DMS153 (cell line): ENCODE data around the gene GAB1.

Experiments
- DNase-seq: peaks from one replicate; lab custom pipeline; 2025; lab: John Stamatoyannopoulos, UW

The GAB1 gene

DNA sequence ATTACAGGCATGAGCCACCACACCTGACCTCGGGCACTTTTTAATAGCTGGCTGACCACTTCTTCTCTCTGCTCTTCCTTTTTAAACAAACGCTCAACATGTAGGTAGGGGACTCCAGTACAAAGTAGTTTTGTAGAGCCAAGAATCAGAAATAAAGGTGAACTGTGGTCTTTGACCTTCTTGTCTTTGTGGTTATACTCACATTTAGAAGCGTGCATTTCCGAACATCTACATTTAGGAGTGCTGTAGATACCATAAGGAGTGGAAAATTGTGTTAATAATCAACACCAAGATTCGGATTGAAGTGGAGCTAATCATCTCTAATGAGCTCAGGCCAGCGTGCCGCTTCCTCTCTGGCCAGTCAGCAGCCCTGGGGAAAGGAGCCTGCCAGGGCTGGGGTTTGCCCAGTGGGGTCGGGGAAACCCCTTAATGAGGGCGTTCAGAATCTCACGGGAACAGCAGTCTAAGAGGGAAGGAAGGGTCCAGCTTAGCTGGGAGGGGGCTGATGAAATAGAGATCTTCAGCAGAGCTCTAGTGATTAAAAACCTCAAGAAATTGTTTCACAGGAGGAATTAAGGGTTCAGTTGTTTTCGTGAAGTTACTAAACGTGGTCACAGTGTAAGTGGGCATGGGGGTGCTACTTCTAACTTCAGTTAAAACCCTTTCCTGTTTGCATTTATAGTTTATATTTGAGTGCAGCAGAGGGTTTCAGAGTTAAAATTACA lies 81.2 kb downstream of the GAB1 start:
- DNase-seq, result no peak

DNA sequence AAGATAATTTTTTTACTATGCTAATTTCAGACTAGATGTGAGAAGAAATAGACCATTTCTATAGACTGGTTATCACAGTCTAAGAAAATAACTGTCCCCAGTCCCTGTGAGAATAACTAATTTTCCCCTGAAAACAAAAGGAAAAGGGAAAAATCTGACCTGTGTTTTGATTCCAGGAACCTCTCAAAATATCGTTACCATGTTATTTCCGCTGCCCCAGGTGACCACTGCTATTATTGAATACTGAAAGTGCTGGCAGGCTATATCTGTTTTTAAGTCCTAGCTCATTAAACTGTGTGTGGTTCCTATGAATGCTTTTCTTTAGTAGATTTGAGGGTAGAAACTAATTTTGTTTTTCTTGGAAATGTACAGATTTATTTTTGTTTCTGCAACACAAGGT lies 83.6 kb downstream of the GAB1 start:
- DNase-seq, result no peak

DNA sequence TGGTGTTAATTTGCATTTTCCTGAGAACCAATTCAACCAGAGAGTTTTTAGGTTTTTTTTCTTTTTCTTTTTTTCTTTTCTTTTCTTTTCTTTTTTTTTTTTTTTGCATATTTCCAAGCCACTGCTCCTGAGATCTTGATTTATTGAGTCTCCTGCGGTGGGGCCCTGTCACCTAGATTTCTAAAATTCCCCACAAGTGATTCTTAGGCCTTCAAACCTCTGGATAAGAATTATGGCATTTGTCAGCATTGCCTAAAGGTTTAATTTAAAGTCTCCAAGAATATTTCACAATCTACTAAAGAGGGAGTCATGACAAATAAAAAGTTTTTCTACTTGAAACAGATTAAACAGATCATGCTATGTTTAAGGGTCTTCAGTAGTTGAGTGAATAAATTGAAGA lies 84.9 kb downstream of the GAB1 start:
- no peak for DNase-seq

DNA sequence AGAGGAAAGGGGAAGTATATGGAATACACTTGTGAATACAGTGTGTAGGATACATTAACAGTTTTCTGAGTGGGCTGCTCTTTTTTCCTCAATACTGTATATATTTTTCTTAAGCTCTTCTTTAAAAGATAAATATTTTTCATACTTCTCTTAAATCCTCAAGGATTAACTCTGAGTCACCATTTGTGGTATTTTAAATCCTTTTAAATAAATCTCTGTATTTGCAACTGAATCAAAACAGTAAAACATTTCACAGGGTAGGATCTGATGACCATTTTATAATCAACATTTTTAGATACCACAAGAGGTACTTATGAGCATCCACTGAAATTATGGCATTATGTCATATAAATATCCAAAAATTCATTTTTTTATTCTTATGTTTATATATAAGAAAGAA lies 87.6 kb downstream of the GAB1 start:
- no peak for DNase-seq

DNA sequence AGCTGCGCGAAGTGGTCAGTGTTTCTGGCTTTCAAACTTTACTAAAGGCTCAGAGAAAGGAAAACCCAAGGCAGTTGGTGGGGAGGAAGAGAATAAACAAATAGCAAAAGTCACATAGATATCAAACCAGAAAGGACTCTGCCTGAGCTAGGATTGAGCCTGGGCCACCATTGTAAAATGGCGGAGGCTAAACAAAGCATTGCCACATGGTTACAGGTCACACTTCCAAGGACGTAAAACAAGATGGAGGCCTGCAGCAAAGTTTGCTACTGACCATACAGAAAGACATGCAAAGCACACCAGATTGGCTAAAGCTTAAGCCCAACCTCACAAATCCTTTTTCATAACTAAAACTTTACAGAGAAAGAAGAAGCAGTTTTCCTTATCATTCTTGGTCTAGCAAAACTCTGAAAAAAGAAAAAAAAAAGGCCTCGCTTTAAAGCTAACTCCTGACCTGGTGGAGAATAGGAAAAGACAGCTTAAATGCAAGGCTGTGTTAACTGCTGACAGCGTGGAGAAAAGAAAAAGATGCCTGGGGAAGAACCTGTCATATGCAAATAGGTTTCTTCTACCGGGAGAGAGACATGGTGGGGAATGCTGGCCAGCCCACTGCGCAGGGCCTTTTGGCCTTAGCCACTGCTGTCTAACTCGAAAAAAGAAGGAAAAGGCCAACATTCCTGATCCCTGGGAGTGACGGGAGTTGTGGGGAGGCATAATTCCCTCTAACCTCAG lies 95.0 kb downstream of the GAB1 start:
- no peak for DNase-seq

- DNase-seq, result no peak
Measured at GRCh38 chr4:143432258-143432591, 95.5 kb downstream of the GAB1 start.

DNA sequence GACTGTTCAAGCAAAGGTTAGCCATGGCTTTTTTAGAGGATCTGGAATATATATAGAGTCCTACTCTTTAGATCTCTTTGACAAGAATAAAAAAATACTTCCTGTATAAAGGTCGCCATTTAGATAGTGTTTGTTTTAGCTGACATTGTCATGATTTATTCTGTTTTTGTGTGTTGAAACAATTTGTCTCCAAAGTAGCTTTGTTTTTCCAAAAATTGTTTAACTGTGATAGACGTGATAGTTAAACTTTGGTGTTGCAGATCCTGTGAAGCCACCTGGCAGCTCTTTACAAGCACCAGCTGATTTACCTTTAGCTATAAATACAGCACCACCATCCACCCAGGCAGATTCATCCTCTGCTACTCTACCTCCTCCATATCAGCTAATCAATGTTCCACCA lies 96.6 kb downstream of the GAB1 start:
- DNase-seq, result no peak

GRCh38 chr4:143435955-143436354 lies 99.3 kb downstream of the GAB1 start:
- no peak for DNase-seq

- DNase-seq, result no peak
Measured at GRCh38 chr4:143437476-143437875, 100.8 kb downstream of the GAB1 start.

GRCh38 chr4:143437937-143438336 lies 101.3 kb downstream of the GAB1 start:
- DNase-seq, result peak; percentile 86

- no peak for DNase-seq
Measured at GRCh38 chr4:143438710-143439109, 102.0 kb downstream of the GAB1 start.

GRCh38 chr4:143441109-143441508 lies 104.4 kb downstream of the GAB1 start:
- no peak for DNase-seq

DNA sequence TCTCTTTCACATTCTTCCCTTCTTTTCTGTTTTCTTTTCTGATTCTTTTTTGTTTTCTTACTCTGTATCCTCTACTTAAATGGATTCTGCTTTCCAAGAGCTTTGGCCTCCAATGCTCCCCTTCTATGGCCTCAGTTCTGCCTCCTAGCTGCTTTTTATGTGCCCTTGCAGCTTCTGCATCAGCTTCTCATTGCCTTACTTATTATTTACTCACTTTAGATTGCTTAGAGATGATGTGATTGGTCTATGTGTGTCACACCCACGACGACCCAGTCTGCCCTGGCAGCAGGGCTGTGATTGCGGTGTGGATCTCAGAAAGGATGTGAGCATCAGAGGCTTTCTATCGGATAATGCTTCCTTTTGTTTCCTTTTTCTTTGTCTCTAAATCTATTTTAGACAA lies 105.0 kb downstream of the GAB1 start:
- DNase-seq, result peak; percentile 48

DNA sequence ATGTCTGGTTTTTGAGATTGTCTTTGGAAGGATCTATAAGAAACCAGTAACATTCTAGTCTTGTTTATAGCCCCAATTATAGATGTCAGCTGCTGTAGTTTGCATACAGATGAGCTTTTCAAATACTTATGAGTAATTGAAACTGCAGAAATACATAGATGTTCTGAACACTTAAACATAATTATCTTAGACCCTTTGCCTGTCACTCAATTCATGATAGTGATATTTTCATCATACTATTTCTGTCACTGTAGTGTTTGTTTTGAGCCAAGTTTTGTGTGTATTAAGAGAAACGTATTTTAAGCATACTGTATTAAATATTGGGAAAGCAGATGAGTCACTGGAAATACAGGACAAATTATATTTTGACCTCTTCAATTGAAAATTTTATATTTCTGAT lies 107.1 kb downstream of the GAB1 start:
- no peak for DNase-seq

GRCh38 chr4:143451186-143451585 lies 114.5 kb downstream of the GAB1 start:
- no peak for DNase-seq

DNA sequence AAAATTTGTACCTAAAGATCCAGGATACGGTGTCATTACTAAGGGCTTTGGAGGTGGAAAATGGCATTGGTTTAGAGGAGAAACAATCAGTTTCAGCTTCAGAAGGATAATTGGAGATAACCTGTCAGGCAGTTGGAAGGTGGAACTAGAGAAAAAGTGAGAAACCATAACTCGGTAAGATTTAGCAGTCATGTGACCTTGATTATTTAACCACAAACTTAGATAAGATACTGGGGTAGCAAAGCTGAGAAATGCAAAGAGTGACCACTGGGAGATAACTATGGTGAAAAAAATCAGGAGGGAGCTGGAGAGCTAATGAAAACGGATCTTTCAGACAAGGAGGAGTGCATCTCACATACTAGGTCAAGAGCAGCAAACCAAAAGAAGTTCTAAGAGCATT lies 118.5 kb downstream of the GAB1 start:
- no peak for DNase-seq

DNA sequence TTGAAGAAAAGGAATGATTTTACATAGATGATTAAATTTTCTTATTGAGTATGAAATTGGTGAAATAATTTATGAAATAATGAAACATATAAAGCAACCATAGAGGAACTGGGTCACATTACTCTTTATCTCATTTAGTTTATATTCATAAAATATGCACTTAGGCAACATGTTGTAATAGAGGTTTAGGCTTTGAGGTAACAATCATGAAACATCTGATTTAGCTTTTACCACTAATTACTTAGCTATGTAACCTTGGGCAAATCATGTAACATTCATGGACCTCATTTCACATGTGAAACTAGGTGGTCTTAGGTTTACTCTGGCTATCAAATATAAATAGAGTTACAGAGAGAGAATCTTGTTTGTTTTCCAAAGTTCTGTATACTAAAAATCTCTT lies 122.3 kb downstream of the GAB1 start:
- no peak for DNase-seq

DNA sequence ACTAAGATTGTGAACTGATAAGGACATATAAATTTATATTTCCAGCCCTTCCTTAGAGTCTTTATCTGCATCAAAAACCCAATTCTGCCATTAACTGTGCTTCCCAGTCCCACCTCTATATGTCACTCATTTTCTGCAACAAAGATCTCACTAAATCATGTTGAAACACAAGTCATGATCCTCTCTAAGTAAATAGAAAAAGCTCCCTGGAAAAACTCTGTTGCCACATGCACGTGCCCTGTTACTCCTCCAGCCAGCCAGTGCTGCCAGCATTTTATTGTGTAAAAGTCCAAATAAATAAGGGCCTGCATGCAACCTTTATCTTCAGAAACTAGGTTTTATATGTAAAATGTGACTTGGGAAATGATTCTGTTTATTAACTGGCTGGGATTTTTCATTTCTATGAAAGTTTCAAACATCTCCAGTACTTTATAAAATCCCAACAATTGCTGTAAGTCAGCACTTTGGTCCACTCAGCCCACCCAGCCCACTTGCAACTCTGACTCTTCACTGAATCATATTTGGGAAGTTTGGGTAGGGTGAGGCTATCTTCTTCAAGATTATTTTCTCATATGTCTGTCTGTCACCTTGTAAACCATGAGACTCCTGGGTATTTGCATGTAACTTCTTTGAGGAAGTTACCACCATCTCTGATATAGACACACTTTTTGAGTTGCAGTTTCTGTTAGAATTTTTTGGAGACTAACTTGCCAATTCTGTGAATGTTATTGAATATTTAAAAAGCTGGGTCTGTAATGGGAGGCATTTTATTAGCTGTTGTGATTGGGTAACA lies 136.9 kb downstream of the GAB1 start:
- DNase-seq, result no peak

GRCh38 chr4:143477487-143477886 lies 140.8 kb downstream of the GAB1 start:
- no peak for DNase-seq

DNA sequence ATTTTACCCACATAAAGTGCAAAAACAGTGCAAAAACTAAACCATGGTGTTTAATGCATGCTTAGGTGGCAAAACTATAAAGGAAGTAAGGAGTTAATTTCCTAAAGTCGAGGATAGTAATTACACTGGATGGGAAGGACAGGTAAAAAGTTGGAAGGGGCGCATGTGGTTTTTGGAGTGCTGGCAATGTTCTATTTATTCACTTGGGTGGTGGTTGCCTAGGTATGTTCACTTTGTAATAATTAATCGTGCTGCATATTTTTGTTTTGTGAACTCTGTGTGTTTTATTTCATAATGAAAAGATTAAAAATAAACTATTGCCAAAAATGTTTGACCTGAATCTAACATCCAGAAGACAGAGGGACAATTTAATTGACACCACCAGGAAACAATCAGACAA lies 144.7 kb downstream of the GAB1 start:
- no peak for DNase-seq

- DNase-seq, result peak; percentile 5
Measured at GRCh38 chr4:143482840-143483239, 146.2 kb downstream of the GAB1 start.

DNA sequence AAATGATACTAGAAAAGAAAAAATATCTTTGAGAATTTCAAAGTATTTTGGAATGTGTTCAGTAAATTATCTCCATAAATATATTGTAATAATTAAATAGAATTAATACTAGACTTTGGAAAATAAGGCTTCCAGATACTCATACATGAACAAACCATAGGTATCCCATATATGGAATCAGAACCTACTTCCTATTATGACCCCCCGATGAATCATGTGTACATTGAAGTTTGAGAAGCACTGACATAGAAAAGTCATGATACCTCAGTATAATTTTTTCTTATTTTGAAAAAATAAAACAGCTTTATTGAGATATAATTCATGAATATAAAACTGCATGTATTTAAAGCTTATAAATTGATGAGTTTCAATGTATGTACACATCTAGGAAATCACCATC lies 149.6 kb downstream of the GAB1 start:
- DNase-seq, result no peak

GRCh38 chr4:143488687-143489086 lies 152.0 kb downstream of the GAB1 start:
- DNase-seq, result no peak
